Measurements from ENCODE around the gene KATNB1. TPM values are rescaled to one million over a fixed set of nuclear protein-coding genes. Genes with fewer than 3 reads are reported as not detected.
A peak's percentile ranks its signal among the peaks of the same experiment; 100 is the strongest.

Gene KATNB1
- total and polyA plus RNA-seq, 2 donors (not counting 1 experiment from before 2014, with no cell fraction given), result 6.7 to 15.2 TPM

DNA sequence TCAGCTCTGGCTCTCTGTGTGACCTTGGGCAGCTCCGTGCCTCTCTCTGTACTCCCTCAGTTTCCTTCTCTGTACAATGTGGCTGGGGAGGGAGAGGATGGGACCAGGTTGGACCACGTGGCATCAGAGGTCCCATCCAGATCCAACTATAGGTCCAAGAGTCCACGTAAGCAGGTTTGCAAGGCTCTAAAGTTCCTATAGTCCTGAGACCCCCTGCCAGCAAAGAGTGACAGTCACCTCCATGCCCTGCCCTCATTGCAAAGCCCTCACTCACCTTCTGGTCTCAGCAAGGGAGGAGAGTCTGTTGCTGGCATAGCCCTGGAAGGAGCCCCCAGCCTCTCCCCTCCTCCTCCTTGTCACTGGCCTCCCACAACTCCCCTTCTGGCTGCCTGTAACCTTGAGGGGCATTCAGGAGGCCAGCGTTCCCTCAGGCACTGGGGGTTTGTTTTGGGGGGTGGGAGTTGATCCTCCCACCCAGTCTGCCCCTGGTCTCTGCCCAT is 47.0 kb upstream of the KATNB1 start:
- H3K4me1 ChIP-seq (ENCODE audit: control insufficient read depth, extremely low read depth, insufficient read depth, low read length), result no peaks in the 10 kb centered on the region
- H2AFZ ChIP-seq (ENCODE audit: low read length), result no peak overlapping the region
- peaks cover 13% of the 10 kb centered on the region for H3K27me3 ChIP-seq (ENCODE audit: control insufficient read depth, insufficient read depth, low read length)
- no peak for DNase-seq (ENCODE audit: low read depth in 2 of 2)
- TF ChIP-seq EZH2 (IDR thresholded peaks at IDR 0.05; ENCODE audit: low read length, missing control alignments), result no peak
- TF ChIP-seq, protein P1, sequence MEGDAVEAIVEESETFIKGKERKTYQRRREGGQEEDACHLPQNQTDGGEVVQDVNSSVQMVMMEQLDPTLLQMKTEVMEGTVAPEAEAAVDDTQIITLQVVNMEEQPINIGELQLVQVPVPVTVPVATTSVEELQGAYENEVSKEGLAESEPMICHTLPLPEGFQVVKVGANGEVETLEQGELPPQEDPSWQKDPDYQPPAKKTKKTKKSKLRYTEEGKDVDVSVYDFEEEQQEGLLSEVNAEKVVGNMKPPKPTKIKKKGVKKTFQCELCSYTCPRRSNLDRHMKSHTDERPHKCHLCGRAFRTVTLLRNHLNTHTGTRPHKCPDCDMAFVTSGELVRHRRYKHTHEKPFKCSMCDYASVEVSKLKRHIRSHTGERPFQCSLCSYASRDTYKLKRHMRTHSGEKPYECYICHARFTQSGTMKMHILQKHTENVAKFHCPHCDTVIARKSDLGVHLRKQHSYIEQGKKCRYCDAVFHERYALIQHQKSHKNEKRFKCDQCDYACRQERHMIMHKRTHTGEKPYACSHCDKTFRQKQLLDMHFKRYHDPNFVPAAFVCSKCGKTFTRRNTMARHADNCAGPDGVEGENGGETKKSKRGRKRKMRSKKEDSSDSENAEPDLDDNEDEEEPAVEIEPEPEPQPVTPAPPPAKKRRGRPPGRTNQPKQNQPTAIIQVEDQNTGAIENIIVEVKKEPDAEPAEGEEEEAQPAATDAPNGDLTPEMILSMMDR (conservative IDR thresholded peaks at IDR 0.05 in 1 of 2, IDR thresholded peaks at IDR 0.05 in 1 of 2; ENCODE audit: low read depth in 1 of 2, low read length in 2 of 2), result no peak
- H3K36me3 ChIP-seq (ENCODE audit: control insufficient read depth, insufficient read depth, low read length), result no peaks in the 10 kb centered on the region
- no peaks in the 10 kb centered on the region for H3K79me2 ChIP-seq (ENCODE audit: control insufficient read depth, insufficient read depth, low read length)
- H3K9me3 ChIP-seq (ENCODE audit: control insufficient read depth, insufficient read depth, low read depth, low read length), result no peaks in the 10 kb centered on the region
- no peak overlapping the region for H3K4me2 ChIP-seq (ENCODE audit: extremely low read depth, insufficient read depth, low read length)
- H3K4me3 ChIP-seq (replicated peaks in 1 of 4; ENCODE audit: control extremely low read depth in 1 of 4, insufficient read depth in 1 of 4, low read depth in 3 of 4, low read length in 4 of 4), result no peak overlapping the region
- no peaks in the 10 kb centered on the region for H4K20me1 ChIP-seq (ENCODE audit: control insufficient read depth, extremely low read depth, insufficient read depth, low read length)
- no peak overlapping the region for H3K9ac ChIP-seq (ENCODE audit: insufficient read depth, low read length)
- no peak overlapping the region for H3K27ac ChIP-seq (ENCODE audit: insufficient read depth, low read length)

DNA sequence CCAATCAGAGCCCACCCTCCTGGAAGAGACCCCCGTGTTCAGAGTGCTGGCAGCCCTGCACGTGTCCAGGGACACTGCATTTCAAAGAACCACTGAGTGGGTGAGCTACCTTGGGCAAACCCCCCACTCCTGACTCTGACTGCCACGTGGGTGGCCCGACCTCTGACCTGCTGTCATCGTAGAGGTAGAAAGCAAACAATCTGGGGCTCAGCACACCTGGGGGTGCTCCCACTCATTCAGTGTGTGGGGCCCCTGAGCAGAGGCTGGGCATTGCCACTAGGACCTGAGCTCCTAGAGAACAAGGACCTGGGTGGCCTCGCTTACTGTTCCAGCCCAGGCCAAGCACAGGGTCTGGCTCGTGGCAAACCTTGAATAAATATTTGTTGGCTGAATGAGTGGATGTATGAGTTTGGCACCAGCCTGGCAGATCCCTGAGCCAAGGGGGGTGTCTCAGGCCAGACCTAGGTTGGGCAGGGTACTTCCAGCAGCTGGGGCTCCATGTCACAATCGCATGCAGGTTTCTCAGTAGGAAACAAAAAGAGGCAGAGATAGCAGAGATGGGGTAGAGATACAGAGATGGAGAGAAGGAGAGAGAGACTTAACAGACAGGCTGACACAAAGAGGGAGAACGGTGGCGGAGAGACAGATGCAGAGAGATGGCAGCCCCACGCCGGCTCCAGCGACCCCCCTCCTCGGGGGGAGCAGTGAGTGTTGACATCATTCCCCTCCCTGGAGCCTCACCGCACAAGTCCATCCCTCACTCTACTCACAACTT is 46.4 kb upstream of the KATNB1 start:
- Histone ChIP-seq H4K20me1 (ENCODE audit: control insufficient read depth, extremely low read depth, insufficient read depth, low read length) (no peaks in the 10 kb centered on the region), H3K9ac (ENCODE audit: insufficient read depth, low read length) (no peak overlapping the region), H3K9me3 (ENCODE audit: control insufficient read depth, insufficient read depth, low read depth, low read length) (no peaks in the 10 kb centered on the region), H3K4me3 (replicated peaks in 1 of 4; ENCODE audit: control extremely low read depth in 1 of 4, insufficient read depth in 1 of 4, low read depth in 3 of 4, low read length in 4 of 4) (no peak overlapping the region), H3K27ac (ENCODE audit: insufficient read depth, low read length) (no peak overlapping the region), H3K4me1 (ENCODE audit: control insufficient read depth, extremely low read depth, insufficient read depth, low read length) (no peaks in the 10 kb centered on the region), H3K27me3 (ENCODE audit: control insufficient read depth, insufficient read depth, low read length) (peaks cover 13% of the 10 kb centered on the region), H3K36me3 (ENCODE audit: control insufficient read depth, insufficient read depth, low read length) (no peaks in the 10 kb centered on the region), H2AFZ (ENCODE audit: low read length) (no peak overlapping the region), H3K79me2 (ENCODE audit: control insufficient read depth, insufficient read depth, low read length) (no peaks in the 10 kb centered on the region), H3K4me2 (ENCODE audit: extremely low read depth, insufficient read depth, low read length) (no peak overlapping the region)
- TF ChIP-seq, protein P1 (conservative IDR thresholded peaks at IDR 0.05 in 1 of 2, IDR thresholded peaks at IDR 0.05 in 1 of 2; ENCODE audit: low read depth in 1 of 2, low read length in 2 of 2), result no peak
- TF ChIP-seq EZH2 (IDR thresholded peaks at IDR 0.05; ENCODE audit: low read length, missing control alignments), result no peak
- DNase-seq (ENCODE audit: low read depth in 2 of 2), result no peak

DNA sequence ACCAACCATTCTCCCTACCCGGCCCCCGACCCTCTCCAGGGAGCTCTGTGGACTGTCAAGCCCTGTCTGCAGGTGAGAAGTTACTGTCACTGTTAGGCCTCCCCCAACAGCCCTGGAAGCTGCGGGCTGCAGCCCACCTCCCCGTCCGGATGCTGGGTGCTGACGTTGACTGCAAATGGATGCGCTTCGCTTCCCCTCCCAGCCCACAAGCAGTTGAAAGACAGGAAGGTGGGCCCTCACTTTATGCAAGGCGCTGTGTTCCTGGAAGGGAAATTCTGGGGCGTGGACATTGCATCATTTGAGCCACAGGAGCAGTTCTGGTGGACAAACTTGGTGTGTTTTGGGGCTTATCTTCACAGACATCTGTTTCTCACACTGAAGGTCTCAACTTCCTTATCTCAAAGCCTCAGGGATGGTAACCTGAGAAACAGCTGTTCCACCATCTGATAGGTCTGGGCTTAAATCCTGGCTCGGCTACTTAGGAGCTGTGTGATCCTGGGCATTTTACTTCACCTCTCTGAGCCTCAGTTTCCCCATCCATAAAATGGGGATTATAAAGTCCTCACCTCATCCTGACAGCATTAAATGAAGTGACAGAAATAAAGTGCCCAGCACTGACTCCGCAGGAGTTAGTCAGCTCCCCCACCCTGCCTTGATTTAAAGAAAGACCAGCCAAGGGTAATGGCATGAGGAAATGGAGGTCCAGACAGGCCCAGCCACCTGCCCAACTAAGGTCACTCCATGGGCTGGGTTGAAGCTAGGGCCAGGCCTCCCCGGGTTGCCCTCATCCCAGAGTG is 45.6 kb upstream of the KATNB1 start:
- Histone ChIP-seq H3K4me1 (ENCODE audit: control insufficient read depth, extremely low read depth, insufficient read depth, low read length) (no peaks in the 10 kb centered on the region), H3K27ac (ENCODE audit: insufficient read depth, low read length) (no peak overlapping the region), H3K9ac (ENCODE audit: insufficient read depth, low read length) (no peak overlapping the region), H4K20me1 (ENCODE audit: control insufficient read depth, extremely low read depth, insufficient read depth, low read length) (no peaks in the 10 kb centered on the region), H3K79me2 (ENCODE audit: control insufficient read depth, insufficient read depth, low read length) (no peaks in the 10 kb centered on the region), H3K9me3 (ENCODE audit: control insufficient read depth, insufficient read depth, low read depth, low read length) (no peaks in the 10 kb centered on the region), H3K4me3 (replicated peaks in 1 of 4; ENCODE audit: control extremely low read depth in 1 of 4, insufficient read depth in 1 of 4, low read depth in 3 of 4, low read length in 4 of 4) (no peak overlapping the region), H3K27me3 (ENCODE audit: control insufficient read depth, insufficient read depth, low read length) (peaks cover 13% of the 10 kb centered on the region), H2AFZ (ENCODE audit: low read length) (no peak overlapping the region), H3K36me3 (ENCODE audit: control insufficient read depth, insufficient read depth, low read length) (no peaks in the 10 kb centered on the region), H3K4me2 (ENCODE audit: extremely low read depth, insufficient read depth, low read length) (no peak overlapping the region)
- TF ChIP-seq, protein P1 (conservative IDR thresholded peaks at IDR 0.05 in 1 of 2, IDR thresholded peaks at IDR 0.05 in 1 of 2; ENCODE audit: low read depth in 1 of 2, low read length in 2 of 2), result no peak
- TF ChIP-seq EZH2 (IDR thresholded peaks at IDR 0.05; ENCODE audit: low read length, missing control alignments), result peak; percentile 39
- no peak for DNase-seq (ENCODE audit: low read depth in 2 of 2)
